NCI-H774 (cell line): ENCODE measurements around the gene RBP2.
A peak's percentile ranks its signal among the peaks of the same experiment; 100 is the strongest.
"Not testable (repeated sequence)": the region's sequence is repeated elsewhere in the genome, so short reads cannot be mapped to it uniquely, and the experiment has no call there.

Experiments
- DNase-seq: peaks from one replicate; lab custom pipeline; 2025; lab: John Stamatoyannopoulos, UW

The RBP2 gene

DNA sequence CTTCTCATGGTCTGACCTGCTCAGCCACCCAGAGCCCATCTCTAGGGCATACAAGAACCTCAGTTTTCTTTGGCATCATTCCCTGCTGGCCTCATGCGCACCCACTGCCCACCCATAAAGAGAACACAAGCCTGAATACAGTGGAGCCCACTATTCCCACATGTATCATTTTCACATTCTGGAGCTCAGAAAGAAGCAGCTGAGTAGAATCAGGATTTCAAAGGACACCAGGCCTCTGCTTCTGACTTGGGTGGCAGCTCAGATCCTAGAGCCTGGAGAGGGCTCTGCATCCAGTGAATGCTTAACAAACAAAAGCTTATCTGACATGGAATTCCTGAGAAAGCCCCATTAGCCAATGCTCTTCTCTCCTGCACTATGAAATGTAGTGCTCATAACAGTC lies 34.7 kb downstream of the RBP2 start:
- DNase-seq, result no peak

DNA sequence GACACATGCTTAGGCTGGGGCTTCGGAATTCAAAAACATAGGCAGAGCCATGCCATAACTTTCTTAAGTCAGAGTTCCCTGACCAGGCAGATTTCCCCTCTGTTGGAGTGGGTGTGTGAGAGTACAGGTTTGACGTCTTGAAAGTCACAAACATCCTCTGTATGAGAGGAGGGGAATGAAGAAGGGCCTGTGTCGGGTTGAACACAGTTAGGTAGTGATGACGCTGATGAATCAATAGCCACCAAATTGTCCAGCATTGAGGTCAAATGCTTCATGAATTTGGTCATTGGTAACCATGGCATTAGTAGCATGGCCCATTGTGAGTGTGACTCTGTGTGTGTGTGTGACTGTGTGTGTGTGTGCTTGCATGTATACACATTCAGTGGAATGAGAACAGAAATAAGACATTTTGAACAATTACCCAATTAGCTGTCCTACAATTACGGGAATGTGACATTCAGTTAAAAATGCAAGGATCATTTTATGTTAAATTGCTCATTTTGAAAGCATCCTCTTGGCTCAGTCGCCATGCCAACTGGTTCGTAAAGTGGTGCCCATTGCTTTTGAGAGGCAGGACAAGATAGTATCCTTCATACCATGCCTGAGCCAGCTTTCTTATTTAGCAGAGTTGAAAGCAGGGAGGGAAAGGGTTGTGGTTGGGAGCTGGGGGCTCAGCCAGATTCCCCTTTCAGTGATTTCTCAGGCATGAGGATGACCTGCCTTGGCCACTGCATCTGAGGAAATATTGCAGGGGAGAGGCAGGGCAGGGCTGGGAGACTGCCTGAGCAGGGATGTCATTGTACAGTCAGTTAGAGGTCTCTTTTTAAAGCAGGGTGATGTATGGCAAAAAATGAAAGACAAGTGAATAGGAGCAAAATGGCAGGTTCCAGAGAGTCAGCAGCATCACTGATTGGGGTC lies 35.4 kb downstream of the RBP2 start:
- DNase-seq, result no peak

DNA sequence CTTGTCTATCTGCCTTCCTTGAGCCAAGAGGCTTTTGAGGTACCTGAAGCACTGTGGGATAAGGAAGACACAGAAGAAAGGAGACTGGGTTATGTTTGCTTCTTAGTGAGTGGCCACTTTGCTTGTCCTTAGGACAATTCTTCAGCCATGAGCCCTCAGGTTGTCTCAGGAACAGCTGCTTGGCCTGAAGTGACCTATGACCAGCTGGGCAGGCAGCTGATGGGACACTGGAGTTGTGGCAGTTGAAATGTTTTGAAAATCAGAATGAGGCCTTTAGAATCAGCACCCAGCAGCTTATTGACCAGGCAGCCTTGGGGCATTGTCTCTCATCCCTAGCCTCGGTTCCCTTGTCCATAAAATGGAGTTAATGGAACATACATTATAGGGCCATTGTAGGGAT lies 37.0 kb downstream of the RBP2 start:
- DNase-seq, result no peak

DNA sequence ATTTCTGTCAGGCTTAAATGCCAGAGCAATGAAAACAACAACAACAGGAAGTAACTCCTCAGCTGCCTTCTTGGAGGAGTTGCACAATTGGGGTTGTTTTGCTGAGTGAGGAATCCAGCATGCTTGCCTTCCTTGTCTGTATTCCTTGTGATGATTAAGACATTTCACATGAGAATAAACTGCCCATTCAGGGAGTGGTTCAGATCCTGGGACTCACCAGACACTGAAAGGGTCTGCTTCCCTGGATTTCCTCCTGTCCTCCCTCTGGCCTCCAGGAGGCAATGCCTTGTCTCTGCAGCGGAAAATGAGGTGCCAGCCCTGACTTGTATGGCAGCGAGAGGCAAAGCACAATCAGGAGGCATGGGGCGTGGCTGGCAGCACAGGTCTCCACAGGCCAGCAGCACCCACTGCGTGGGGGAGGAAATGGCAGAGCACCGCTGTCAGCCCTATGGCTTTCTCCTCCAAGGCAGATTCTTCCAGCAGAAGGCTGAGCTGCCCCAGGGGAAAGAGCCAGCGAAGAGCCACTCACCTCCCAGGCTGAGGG lies 41.5 kb downstream of the RBP2 start:
- DNase-seq, result no peak

DNA sequence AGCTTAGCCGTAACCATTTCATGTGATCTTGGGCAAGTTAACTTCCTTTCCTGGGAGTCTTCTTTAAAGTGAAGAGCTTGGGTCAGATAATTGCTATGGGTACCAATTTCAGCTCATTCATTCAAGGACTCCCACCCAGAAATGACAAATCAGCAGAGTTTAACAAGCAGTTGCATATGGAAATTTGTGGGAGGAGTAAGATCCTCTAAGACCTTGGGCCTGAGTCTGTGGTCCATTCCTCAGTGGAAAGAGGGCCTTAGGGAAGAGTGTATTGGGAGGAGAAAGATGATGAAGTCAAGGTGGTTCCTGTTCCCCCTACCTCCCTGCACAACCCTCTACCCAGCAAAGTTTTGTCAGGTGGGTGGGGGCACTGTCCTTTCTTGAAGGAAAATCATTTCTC lies 42.1 kb downstream of the RBP2 start:
- DNase-seq, result no peak

DNA sequence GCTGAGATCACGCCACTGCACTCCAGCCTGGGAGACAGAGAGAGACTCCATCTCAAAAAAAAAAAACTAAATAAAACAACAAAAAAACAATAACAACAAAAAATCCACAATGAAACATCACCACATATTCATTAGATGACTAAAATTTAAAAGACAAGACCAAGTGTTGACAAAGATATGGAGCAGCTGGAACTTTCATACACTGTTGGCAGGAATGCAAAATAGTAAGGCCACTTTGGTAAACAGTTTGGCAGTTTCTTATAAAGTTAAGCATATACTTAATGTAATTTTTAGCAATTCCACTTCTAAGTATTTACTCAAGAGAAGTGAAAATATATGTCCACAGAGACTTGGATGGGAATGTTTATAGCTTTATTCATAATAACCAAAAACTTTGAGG lies 43.2 kb downstream of the RBP2 start:
- DNase-seq, result no peak

DNA sequence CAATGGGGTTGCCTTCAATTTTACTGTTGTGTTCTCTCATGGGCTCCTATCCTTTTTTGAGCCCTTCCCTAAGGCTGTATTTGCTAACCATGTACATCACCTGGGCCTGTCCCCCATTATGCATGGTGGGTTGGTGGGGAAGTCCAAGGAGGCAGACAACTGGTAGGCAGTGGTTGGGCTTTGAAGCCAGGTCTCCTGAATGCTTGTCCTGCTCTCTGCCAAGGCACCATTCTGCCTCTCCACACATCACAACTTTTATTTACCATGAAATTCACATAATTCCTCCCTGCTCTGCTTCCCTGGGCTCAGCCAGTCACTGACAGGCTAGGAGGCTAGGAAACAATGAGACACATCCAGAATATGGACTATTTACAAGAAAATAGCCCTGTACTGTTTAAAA lies 45.8 kb downstream of the RBP2 start:
- no peak for DNase-seq

DNA sequence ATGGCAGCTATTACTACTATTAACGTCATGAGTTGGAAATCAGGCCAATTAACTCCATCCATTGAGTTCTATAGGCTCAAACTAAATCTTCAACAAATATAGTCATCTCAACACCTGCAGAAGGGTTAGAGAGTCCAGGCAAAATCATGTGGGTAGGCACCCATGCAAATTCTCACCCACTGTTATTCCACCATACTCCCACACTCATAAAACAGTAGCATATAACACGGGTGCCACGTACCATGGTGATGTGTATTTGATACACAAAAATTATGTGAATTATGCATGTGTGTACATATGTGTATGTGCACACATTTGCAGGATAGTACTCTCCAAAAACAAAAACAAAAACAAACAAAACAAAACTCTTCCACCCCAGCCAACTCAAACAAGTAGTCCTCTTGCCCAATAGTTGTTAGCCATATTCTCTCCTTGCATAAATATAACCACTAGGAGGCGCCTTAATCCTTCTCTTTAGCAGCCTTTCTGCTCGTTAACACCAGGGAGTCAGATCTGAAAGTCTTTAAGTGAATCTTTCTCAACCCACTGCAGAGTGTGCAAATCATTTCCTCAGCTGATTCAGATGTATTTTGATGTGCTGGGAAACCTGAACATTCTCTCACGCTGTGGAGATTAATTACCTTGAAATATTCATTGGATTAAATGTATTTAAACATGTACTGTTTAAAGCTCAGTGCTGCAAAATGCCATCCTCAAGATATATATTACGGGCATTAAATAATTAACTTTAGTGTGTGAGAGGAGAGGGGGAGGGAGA lies 48.8 kb downstream of the RBP2 start:
- peak; percentile 68 for DNase-seq

DNA sequence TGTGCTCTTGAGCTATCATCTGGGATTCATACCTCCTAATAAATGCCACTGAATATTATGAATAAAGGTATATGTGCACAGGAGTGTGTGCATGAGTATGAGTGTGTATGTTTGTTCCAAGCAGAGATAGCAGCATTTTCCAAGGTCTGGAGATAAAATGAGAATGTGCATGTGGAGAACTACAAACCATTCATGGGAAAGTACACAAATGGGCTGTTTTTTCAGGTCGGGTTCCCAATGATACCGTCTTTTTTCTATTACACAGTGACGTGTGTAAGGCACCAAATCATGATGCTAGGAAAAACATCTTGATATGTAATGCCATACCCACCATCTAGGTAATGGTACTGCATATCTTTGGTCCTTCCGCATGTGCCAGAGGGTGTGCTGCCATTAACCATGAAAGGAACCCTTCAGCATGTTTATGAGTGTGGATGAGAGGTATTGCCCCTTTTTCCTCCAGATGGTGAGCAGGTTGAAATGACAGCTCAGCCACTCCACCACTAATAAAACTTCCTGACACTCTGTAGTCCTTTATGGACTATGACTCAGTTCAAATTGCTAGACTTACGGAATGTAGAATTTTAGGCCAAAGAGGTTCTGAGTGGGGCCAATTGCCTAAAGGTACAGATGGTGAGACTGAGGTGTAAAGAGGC lies 50.4 kb downstream of the RBP2 start:
- DNase-seq, result no peak

DNA sequence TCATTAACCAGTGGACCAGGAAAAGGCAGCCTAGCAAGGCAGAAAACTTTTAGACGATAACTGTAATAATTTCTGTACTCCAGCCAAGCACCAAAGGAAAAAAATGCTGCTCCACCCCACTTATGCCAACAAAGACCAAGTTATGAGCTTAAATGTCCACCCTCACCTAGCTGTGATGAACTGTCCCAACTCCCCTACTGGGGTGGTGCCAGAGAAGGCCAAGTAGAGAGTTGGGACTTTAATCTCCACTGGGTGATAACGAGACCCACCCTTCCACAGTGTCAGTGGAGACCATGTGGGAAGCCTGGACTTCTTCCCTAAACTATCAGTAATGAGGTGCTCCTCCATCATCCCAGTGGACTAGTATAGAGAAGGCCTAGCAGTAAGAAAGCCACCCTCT lies 53.1 kb downstream of the RBP2 start:
- DNase-seq, result no peak

DNA sequence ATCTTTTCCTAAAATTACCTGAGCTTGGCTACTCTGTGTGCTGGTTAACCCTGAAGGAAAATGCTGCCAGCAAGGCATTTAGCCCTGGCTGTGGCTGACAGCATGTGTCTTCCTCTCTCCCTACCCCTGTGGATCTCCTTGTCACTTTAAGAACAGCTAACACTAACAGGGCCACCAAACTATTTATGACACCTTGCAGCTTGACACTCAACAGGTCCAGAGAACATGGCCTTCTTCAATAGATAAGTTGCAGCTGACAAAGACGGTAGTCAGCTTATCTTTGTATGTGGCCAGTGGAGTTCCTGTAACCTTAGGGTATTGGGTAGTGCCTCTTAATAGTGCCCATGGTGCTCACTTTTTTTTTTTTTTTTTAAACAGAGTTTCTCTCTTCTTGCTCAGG lies 54.9 kb downstream of the RBP2 start:
- DNase-seq, result no peak

DNA sequence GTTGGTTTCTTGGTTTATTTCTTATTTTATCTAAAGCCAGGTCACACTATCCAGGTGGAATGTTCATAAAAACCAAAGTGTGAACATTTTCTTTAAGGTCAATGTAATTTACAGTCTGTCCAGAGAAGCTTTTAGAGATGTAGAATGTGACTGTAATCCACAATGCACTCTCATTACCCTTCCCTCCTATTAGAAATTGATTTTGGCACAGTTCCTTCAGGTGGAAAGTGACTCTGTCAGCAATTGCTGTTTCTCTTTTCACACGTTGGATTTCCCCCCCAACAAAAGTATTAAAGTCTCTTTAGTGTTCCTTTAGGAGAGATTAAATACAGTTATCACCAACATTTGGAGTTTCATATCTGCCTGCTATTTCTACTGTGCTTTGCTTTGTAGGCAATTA lies 55.3 kb downstream of the RBP2 start:
- DNase-seq, result no peak

DNA sequence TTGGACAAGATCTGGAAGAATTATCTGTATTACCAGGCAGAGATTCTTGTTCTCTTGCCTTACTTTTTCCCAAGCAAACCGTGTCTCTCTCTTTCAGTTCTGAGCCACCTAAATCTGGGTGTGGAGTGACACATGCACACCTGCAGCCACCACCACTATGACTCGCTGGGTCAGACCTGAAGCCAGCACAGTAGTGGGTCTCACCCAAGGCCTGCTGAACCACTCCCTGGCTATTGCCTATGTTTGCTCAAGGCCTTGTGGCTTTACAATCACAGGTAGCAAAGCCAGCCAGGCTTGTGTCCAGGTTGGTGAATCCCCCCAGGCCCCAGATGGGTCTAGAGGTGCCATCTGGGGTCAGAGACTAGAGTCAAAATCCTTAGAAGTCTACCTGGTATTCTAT lies 58.2 kb downstream of the RBP2 start:
- no peak for DNase-seq

DNA sequence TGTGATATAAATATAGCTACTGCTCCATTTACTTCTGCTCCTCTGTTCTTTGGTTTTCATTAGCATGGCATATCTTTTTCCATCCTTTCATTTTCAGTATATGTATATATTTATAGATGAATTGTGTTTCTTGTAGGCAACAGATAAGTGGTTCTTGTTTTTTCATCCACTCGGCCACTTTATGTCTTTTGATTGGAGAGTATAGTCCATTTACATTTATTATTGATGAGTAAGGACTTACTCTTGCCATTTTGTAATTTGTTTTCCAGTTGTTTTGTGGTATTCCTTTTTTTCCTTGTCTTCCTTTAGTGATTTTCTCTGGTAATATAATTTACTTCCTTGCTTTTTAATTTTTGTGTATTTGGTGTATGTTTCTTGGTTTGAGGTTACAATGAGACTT lies 60.0 kb downstream of the RBP2 start:
- DNase-seq, result no peak

DNA sequence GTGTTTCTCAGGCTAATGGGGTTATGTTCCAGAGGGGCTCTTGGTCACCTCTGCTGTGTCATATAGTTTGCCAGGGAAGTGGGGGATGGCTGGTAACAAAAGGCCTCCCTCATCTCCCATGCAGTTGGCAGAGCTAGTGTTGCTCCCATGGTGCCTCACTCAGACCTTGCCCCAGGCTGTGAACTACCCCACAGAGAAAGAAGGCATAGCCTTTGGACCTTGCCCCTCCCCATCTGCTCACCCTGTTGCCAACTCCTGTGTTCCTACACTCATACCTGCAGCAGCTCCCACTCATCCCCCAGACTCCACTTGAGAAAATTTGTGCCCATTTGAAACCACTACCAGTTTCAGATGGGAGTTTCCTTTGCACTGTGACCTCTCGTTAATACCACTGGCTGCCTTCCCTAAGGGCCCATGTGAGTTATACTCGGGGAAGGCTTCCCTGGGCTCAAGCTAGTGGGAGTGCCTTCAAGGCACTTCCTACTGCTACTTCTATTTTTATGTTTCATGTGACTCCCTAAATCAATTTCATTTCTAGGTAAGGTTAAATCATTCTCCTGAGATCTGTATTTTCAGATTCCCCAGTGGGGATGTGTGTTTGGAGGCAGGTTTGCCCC lies 61.6 kb downstream of the RBP2 start:
- no peak for DNase-seq

DNA sequence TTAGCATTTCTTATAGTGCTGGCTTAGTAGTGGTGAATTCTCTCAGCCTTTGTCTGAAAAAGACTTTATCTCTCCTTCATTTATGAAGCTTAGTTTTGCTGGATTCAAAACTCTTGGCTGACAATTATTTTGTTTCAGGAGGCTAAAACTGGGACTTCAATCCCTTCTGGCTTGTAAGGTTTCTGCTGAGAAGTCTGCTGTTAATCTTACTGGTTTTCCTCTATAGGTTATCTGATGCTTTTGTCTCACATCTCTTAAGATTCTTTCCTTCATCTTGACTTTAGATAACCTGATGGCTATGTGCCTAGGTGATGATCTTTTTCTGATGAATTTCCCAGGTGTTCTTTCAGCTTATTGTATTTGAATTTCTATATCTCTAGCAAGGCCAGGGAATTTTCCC lies 63.4 kb downstream of the RBP2 start:
- DNase-seq, result not testable (repeated sequence)
